ENCODE results near the gene ARHGAP10. TPM values are rescaled to one million over a fixed set of nuclear protein-coding genes. Genes with fewer than 3 reads are reported as not detected.
A peak's percentile ranks its signal among the peaks of the same experiment; 100 is the strongest.

ARHGAP10 gene
- total RNA-seq, 4 donors from 2014 or later, result 153 to 404 (median 215) TPM

- WGBS, 2 donors (ENCODE audit: low coverage in 1 of 2), result 89 to 91% methylated on average over 7 of the region's 7 CpGs
- Histone ChIP-seq H3K9me3 (no peaks in the 10 kb centered on the region), H3K36me3 (peaks cover 0 to 21% of the 10 kb centered on the region in 2 donors), H3K27ac (no peak overlapping the region), H3K27me3 (no peaks in the 10 kb centered on the region), H3K4me1 (peaks cover 0 to 56% (median 2%) of the 10 kb centered on the region in 3 donors), H3K4me3 (no peak overlapping the region)
- no peak for TF ChIP-seq CTCF (IDR thresholded peaks at IDR 0.05)
- TF ChIP-seq EP300 (IDR thresholded peaks at IDR 0.05), result no peak
- no peak for TF ChIP-seq POLR2A (IDR thresholded peaks at IDR 0.05)
- no peak for TF ChIP-seq POLR2AphosphoS5 (IDR thresholded peaks at IDR 0.05)
- ATAC-seq, result no peak
These were observed 295.3 kb downstream of the ARHGAP10 start for GRCh38 chr4:148027201-148027600.

- no peak for ATAC-seq
- Histone ChIP-seq H3K27ac (peak overlapping the region in 1 of 4 donors; percentile 49), H3K4me1 (peaks cover 0 to 40% (median 0%) of the 10 kb centered on the region in 3 donors), H3K36me3 (peaks cover 0 to 12% of the 10 kb centered on the region in 2 donors), H3K4me3 (no peak overlapping the region), H3K9me3 (no peaks in the 10 kb centered on the region), H3K27me3 (no peaks in the 10 kb centered on the region)
- no peak for TF ChIP-seq CTCF (IDR thresholded peaks at IDR 0.05)
- no peak for TF ChIP-seq POLR2AphosphoS5 (IDR thresholded peaks at IDR 0.05)
- TF ChIP-seq POLR2A (IDR thresholded peaks at IDR 0.05), result no peak
- TF ChIP-seq EP300 (IDR thresholded peaks at IDR 0.05), result no peak
- 78% methylated on average over 3 of the region's 3 CpGs; no CpG with 5 or more reads in 1 of the 2 donors for WGBS, 2 donors (ENCODE audit: low coverage in 1 of 2)
These were observed 297.9 kb downstream of the ARHGAP10 start for GRCh38 chr4:148029781-148030180.

- ATAC-seq, result peak; percentile 77
These were observed 298.4 kb downstream of the ARHGAP10 start for GRCh38 chr4:148030193-148030873.

GRCh38 chr4:148034813-148035212, 302.9 kb downstream of the ARHGAP10 start:
- TF ChIP-seq POLR2AphosphoS5 (IDR thresholded peaks at IDR 0.05) (no peak), POLR2A (IDR thresholded peaks at IDR 0.05) (no peak), CTCF (IDR thresholded peaks at IDR 0.05) (no peak), EP300 (IDR thresholded peaks at IDR 0.05) (no peak)
- 20 to 41% methylated on average over 1 of the region's 1 CpG for WGBS, 2 donors (ENCODE audit: low coverage in 1 of 2)
- Histone ChIP-seq H3K36me3 (no peaks in the 10 kb centered on the region), H3K27me3 (no peaks in the 10 kb centered on the region), H3K4me1 (peaks cover 0 to 64% (median 0%) of the 10 kb centered on the region in 3 donors), H3K27ac (no peak overlapping the region), H3K4me3 (no peak overlapping the region), H3K9me3 (no peaks in the 10 kb centered on the region)
- no peak for ATAC-seq

More at GRCh38 chr4:148030193-148030873, 298.4 kb downstream of the ARHGAP10 start:
- 36% methylated on average over 2 of the region's 2 CpGs; no CpG with 5 or more reads in 1 of the 2 donors for WGBS, 2 donors (ENCODE audit: low coverage in 1 of 2)
- Histone ChIP-seq H3K4me3 (no peak overlapping the region), H3K9me3 (no peaks in the 10 kb centered on the region), H3K27ac (peak overlapping the region in 1 of 4 donors; percentile 49), H3K36me3 (peaks cover 0 to 12% of the 10 kb centered on the region in 2 donors), H3K27me3 (no peaks in the 10 kb centered on the region), H3K4me1 (peaks cover 0 to 46% (median 0%) of the 10 kb centered on the region in 3 donors)
- TF ChIP-seq CTCF (IDR thresholded peaks at IDR 0.05), result no peak
- no peak for TF ChIP-seq EP300 (IDR thresholded peaks at IDR 0.05)
- peak; percentile 71 for TF ChIP-seq POLR2AphosphoS5 (IDR thresholded peaks at IDR 0.05)
- no peak for TF ChIP-seq POLR2A (IDR thresholded peaks at IDR 0.05)

Measured in gastroesophageal sphincter (tissue), 4 donors.